Endothelial cell of umbilical vein (primary cell): ENCODE results near the gene PRRG1. TPM values are rescaled to one million over a fixed set of nuclear protein-coding genes. Genes with fewer than 3 reads are reported as not detected.

Experiments used
- BruUV-seq: library from RNA; stranded (reverse); fragments of 400-500 nt; replicated peaks from 2 replicates; lab custom pipeline; 2021; lab: Mats Ljungman, UMichigan
- CTCF ChIA-PET: fragments of 300-600, 350-600 bp; sonication (Branson Sonifier 250); formaldehyde crosslinking; loops from one replicate; lab custom pipeline; 2021; ENCODE audit warnings: antibody characterized with exemption, inconsistent platforms; lab: Charles Lee
- POLR2A ChIA-PET: fragments of 300-600, 350-600 bp; sonication (Branson Sonifier 250); formaldehyde crosslinking; loops from one replicate; lab custom pipeline; 2021; ENCODE audit warnings: antibody characterized with exemption, inconsistent platforms; lab: Charles Lee
- DNase-seq: peaks from one replicate; pipeline ENCODE4 v3.0.0-alpha.2; 2011; ENCODE audit warnings: low read depth, low spot score
- FAIRE-seq: peaks from 2 replicates; lab custom pipeline; 2011; peaks lifted over from hg19 to GRCh38; lab: Jason Lieb, UNC
- H2AFZ ChIP-seq: 2 replicates; pipeline ENCODE4 v1.6.0; 2012; ENCODE audit warnings: low read depth, low read length, control low read depth, inconsistent platforms
- H3K27ac ChIP-seq: 2 replicates; pipeline ENCODE4 v1.5.1; 2011; ENCODE audit warnings: low read depth, mild to moderate bottlenecking, control low read depth, low read length, moderate library complexity; ENCODE audit not compliant: insufficient read depth
- H3K27me3 ChIP-seq, 2 experiments: 2 replicates each; pipeline versions ENCODE4 v1.6.0 to v1.6.1; 2011; ENCODE audit warnings: low read length in 2 of 2, mixed read lengths in 1 of 2; ENCODE audit not compliant: control insufficient read depth in 2 of 2, insufficient read depth in 2 of 2
- H3K36me3 ChIP-seq, 2 experiments: 2 replicates in 1 of 2; 3 replicates in 1 of 2; pipeline ENCODE4 v1.5.1; 2011; ENCODE audit warnings: low read length in 2 of 2, mild to moderate bottlenecking in 1 of 2, moderate library complexity in 1 of 2; ENCODE audit not compliant: control insufficient read depth in 2 of 2, insufficient read depth in 2 of 2; ENCODE audit errors: extremely low read depth in 1 of 2
- H3K4me1 ChIP-seq: 3 replicates; pipeline ENCODE4 v1.5.1; 2011; ENCODE audit warnings: mild to moderate bottlenecking, low read length; ENCODE audit not compliant: control insufficient read depth, insufficient read depth; ENCODE audit errors: extremely low read depth
- H3K4me2 ChIP-seq: 2 replicates; pipeline ENCODE4 v1.6.1; 2011; ENCODE audit warnings: low read length, control low read depth, mixed read lengths; ENCODE audit not compliant: insufficient read depth
- H3K4me3 ChIP-seq, 3 experiments: fragments of 200-600 bp in 1 of 3; sonication (generic), shearing (Covaris generic) in 1 of 3; replicated peaks in 1 of 3; 2 replicates each; pipeline ENCODE4 v1.5.1; 2011 to 2016; ENCODE audit warnings: control low read depth in 3 of 3, low read length in 3 of 3, mild to moderate bottlenecking in 2 of 3, inconsistent platforms in 1 of 3, low read depth in 1 of 3, moderate library complexity in 1 of 3; ENCODE audit not compliant: insufficient read depth in 1 of 3
- H3K79me2 ChIP-seq: 2 replicates; pipeline ENCODE4 v1.6.0; 2012; ENCODE audit warnings: low read length, inconsistent platforms; ENCODE audit not compliant: control insufficient read depth, insufficient read depth
- H3K9ac ChIP-seq: replicated peaks from 2 replicates; pipeline ENCODE3; 2011; ENCODE audit warnings: low read length, control low read depth; ENCODE audit not compliant: insufficient read depth; ENCODE audit errors: extremely low read depth
- H3K9me1 ChIP-seq: replicated peaks from 3 replicates; pipeline ENCODE4 v1.6.0; 2011; ENCODE audit warnings: mild to moderate bottlenecking, low read length; ENCODE audit not compliant: control insufficient read depth, insufficient read depth; ENCODE audit errors: extremely low read depth
- H3K9me3 ChIP-seq: replicated peaks from 2 replicates; pipeline ENCODE4 v1.5.1; 2012; ENCODE audit warnings: low read length, inconsistent platforms; ENCODE audit not compliant: control insufficient read depth, insufficient read depth
- H4K20me1 ChIP-seq: replicated peaks from 2 replicates; pipeline ENCODE3; 2011; ENCODE audit warnings: mild to moderate bottlenecking, low read length; ENCODE audit not compliant: control insufficient read depth, insufficient read depth; ENCODE audit errors: extremely low read depth
- EZH2 ChIP-seq: IDR thresholded peaks from 2 replicates; pipeline ENCODE4 v1.6.1; 2012; ENCODE audit warnings: borderline replicate concordance, low read depth, mild to moderate bottlenecking, moderate library complexity, low read length, inconsistent platforms; ENCODE audit not compliant: severe bottlenecking
- FOS ChIP-seq: IDR thresholded peaks from 2 replicates; pipeline ENCODE4 v1.6.1; 2011; ENCODE audit warnings: mild to moderate bottlenecking, low read length, moderate library complexity, borderline replicate concordance; ENCODE audit not compliant: insufficient read depth
- GATA2 ChIP-seq: IDR thresholded peaks from 2 replicates; pipeline ENCODE4 v1.7.0; 2011; ENCODE audit warnings: low read depth, mild to moderate bottlenecking, moderate library complexity, mixed read lengths, low read length; ENCODE audit not compliant: insufficient read length, insufficient read depth
- JUN ChIP-seq: IDR thresholded peaks from 2 replicates; pipeline ENCODE4 v1.6.1; 2011; ENCODE audit warnings: borderline replicate concordance, low read depth; ENCODE audit not compliant: insufficient read length, insufficient read depth
- MYC ChIP-seq: IDR thresholded peaks from one replicate; pipeline ENCODE4 v1.6.1; 2011; ENCODE audit warnings: mild to moderate bottlenecking, low read depth, low read length
- POLR2A ChIP-seq: IDR thresholded peaks from 2 replicates; pipeline ENCODE4 v1.6.1; 2012; ENCODE audit warnings: low read depth, mild to moderate bottlenecking, control low read depth, low read length
- POLR2AphosphoS5 ChIP-seq: IDR thresholded peaks from 2 replicates; pipeline ENCODE4 v1.6.1; 2012; ENCODE audit warnings: low read depth, mild to moderate bottlenecking, control low read depth, low read length, moderate library complexity; ENCODE audit not compliant: insufficient read depth
- dilution Hi-C: fragments of 300-500 bp; cut with MboI; formaldehyde crosslinking; loops from one replicate; pipeline ENCODE4 v1.15.0; 2019; ENCODE audit warnings: low sequenced_read_pairs; ENCODE audit not compliant: extremely low pct_ligation_motif_present
- intact Hi-C: fragments of 100-400 bp; cut with micrococcal nuclease; formaldehyde crosslinking; loops from one replicate; pipeline ENCODE4 v1.10.0; 2022
- polyA plus RNA-seq, 4 experiments: library from polyadenylated mRNA; depleted of rRNA in 3 of 4; stranded (reverse) in 3 of 4; unstranded in 1 of 4; fragments of >200 nt; gene quantifications; 2 replicates each; pipeline versions ENCODE4 v1.2.1 to v1.2.3, GENCODE V29; 2011 to 2012; ENCODE audit warnings: missing spikeins in 1 of 4
- total RNA-seq: library from RNA; stranded (reverse); gene quantifications from 2 replicates; pipeline ENCODE4 v1.2.3, GENCODE V29; 2021
- TF ChIP-seq, protein P1 (sequence below): IDR thresholded peaks from 2 replicates; pipeline ENCODE4 v1.6.1; 2011; ENCODE audit not compliant: insufficient read depth, insufficient read length
- TF ChIP-seq, protein P2 (sequence below), 2 donors: IDR thresholded peaks; 1 replicate in 1 of 2; 2 replicates in 1 of 2; pipeline ENCODE4 v1.5.1; 2011; ENCODE audit warnings: low read length in 2 of 2, mild to moderate bottlenecking in 2 of 2, moderate library complexity in 2 of 2, control low read depth in 1 of 2, inconsistent platforms in 1 of 2, low read depth in 1 of 2; ENCODE audit not compliant: insufficient read depth in 1 of 2; ENCODE audit errors: extremely low read depth in 1 of 2

The PRRG1 gene
- total and polyA plus RNA-seq, 2 donors (not counting 3 experiments of a cell fraction or from before 2014, with no cell fraction given): 37.6 to 46.3 TPM

DNA sequence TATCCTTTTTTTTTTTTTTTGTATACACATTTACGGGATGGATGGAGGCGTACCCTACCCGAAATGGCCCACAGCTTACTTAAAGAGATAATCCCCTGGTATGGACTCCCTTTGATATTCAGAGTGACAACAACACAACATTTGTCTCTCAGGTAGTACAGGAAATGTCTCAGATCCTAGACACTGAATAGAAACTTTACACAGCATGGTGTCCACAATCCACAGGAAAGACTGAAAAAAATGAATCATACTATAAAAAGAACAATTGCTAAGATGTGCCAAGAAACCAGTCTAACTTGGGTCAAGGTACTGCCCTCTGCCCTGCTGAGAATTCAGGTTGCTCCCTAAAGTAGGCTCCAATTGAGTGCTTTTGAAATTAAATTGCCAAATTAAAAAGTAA, 121.5 kb downstream of the PRRG1 start:
- TF ChIP-seq, protein P1, sequence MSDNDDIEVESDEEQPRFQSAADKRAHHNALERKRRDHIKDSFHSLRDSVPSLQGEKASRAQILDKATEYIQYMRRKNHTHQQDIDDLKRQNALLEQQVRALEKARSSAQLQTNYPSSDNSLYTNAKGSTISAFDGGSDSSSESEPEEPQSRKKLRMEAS: no peak
- no peak for TF ChIP-seq POLR2A
- no peaks in the 10 kb centered on the region for H3K9me3 ChIP-seq
- FAIRE-seq: peak; percentile 78
- H3K27ac ChIP-seq: no peak overlapping the region
- no peaks in the 10 kb centered on the region for H4K20me1 ChIP-seq
- ChIA-PET POLR2A (no interaction called here), CTCF (no interaction called here)
- intact Hi-C loops: no loop called here
- no peak overlapping the region for H3K4me3 ChIP-seq
- peaks cover 0 to 4% of the 10 kb centered on the region in 2 experiments for H3K36me3 ChIP-seq
- H3K27me3 ChIP-seq: no peaks in the 10 kb centered on the region
- BruUV-seq: no TSS peak
- dilution Hi-C loops: no loop called here
- no peaks in the 10 kb centered on the region for H3K9me1 ChIP-seq
- H3K9ac ChIP-seq: no peak overlapping the region
- no peak overlapping the region for H2AFZ ChIP-seq
- H3K4me2 ChIP-seq: no peak overlapping the region
- peak; percentile 20 for DNase-seq
- peaks cover 5% of the 10 kb centered on the region for H3K4me1 ChIP-seq
- H3K79me2 ChIP-seq: no peaks in the 10 kb centered on the region

DNA sequence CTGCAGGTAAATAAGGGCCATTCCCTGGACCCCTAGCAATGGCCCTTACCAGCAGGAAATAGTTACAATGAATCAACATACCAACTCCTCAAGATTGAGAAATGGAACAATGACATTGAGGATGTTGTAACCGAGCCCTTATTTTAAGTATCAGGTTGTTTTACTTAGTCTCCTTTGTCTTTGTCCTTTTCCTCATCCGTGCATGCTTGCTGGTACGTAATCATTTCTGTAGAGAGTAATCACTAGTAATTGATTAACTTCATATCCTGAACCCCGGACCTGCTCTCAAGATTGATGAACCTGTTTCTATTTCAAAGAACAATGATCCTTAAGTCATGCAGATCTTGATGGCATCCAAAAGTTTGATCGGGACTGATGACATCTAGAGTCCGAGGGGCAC, 123.7 kb downstream of the PRRG1 start:
- Histone ChIP-seq H3K36me3 (peaks cover 0 to 4% of the 10 kb centered on the region in 2 experiments), H3K4me2 (no peak overlapping the region), H3K9me3 (no peaks in the 10 kb centered on the region), H3K4me1 (peaks cover 5% of the 10 kb centered on the region), H4K20me1 (no peaks in the 10 kb centered on the region), H3K9ac (no peak overlapping the region), H3K9me1 (no peaks in the 10 kb centered on the region), H3K27me3 (no peaks in the 10 kb centered on the region), H3K27ac (no peak overlapping the region), H3K79me2 (no peaks in the 10 kb centered on the region), H2AFZ (no peak overlapping the region), H3K4me3 (no peak overlapping the region)
- TF ChIP-seq FOS: no peak
- no peak for TF ChIP-seq EZH2
- no peak for TF ChIP-seq GATA2
- no peak for TF ChIP-seq MYC
- TF ChIP-seq, protein P1: no peak
- TF ChIP-seq, protein P2, sequence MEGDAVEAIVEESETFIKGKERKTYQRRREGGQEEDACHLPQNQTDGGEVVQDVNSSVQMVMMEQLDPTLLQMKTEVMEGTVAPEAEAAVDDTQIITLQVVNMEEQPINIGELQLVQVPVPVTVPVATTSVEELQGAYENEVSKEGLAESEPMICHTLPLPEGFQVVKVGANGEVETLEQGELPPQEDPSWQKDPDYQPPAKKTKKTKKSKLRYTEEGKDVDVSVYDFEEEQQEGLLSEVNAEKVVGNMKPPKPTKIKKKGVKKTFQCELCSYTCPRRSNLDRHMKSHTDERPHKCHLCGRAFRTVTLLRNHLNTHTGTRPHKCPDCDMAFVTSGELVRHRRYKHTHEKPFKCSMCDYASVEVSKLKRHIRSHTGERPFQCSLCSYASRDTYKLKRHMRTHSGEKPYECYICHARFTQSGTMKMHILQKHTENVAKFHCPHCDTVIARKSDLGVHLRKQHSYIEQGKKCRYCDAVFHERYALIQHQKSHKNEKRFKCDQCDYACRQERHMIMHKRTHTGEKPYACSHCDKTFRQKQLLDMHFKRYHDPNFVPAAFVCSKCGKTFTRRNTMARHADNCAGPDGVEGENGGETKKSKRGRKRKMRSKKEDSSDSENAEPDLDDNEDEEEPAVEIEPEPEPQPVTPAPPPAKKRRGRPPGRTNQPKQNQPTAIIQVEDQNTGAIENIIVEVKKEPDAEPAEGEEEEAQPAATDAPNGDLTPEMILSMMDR (IDR thresholded peaks at IDR 0.05; ENCODE audit: extremely low read depth in 1 of 2, insufficient read depth in 1 of 2, low read depth in 1 of 2, low read length in 2 of 2): no peak
- TF ChIP-seq POLR2A: no peak
- TF ChIP-seq POLR2AphosphoS5: no peak
- TF ChIP-seq JUN: no peak
- dilution Hi-C loops (no loop called here), intact Hi-C loops (no loop called here)
- ChIA-PET CTCF (no interaction called here), POLR2A (no interaction called here)
- DNase-seq (no peak), FAIRE-seq (no peak)
- BruUV-seq: no TSS peak
